Esophagus squamous epithelium (tissue), 4 donors: ENCODE results near the gene POU6F2.

Source experiments
- POLR2A ChIP-seq, 4 donors: fragments of 450-650 bp; IDR thresholded peaks; one replicate each; pipeline ENCODE4 v1.6.1; 2017; ENCODE audit warnings: antibody characterized with exemption in 4 of 4, mild to moderate bottlenecking in 4 of 4, moderate library complexity in 3 of 4
- TF ChIP-seq, protein P1 (sequence below), 6 experiments: fragments of 450-650 bp in 4 of 6; fragments of 200-600 bp in 2 of 6; sonication (generic) in 2 of 6; IDR thresholded peaks; one replicate each; pipeline ENCODE4 v1.5.1; 2016 to 2019; ENCODE audit warnings: antibody characterized with exemption in 6 of 6, mild to moderate bottlenecking in 4 of 6, moderate library complexity in 4 of 6

DNA sequence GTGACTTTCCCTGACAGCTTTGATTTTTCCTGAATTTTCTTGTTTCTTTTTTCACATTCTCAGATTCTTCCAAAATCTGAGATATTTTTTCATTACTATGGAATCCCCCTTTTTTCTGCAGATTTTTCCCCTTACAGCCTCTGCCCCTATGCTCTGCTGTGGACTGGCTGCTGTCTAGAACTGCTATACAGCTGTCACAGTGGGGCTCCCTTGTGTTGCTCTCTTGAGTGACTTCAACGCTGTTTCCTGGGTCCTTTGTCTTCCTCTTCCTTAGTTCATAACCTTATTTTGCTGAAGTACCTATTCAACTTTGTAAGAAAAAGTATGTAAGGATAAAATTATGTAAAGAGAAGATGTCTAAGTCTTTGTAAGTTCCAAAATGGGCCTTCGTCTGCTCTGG, 354.4 kb downstream of the POU6F2 start:
- TF ChIP-seq, protein P1, sequence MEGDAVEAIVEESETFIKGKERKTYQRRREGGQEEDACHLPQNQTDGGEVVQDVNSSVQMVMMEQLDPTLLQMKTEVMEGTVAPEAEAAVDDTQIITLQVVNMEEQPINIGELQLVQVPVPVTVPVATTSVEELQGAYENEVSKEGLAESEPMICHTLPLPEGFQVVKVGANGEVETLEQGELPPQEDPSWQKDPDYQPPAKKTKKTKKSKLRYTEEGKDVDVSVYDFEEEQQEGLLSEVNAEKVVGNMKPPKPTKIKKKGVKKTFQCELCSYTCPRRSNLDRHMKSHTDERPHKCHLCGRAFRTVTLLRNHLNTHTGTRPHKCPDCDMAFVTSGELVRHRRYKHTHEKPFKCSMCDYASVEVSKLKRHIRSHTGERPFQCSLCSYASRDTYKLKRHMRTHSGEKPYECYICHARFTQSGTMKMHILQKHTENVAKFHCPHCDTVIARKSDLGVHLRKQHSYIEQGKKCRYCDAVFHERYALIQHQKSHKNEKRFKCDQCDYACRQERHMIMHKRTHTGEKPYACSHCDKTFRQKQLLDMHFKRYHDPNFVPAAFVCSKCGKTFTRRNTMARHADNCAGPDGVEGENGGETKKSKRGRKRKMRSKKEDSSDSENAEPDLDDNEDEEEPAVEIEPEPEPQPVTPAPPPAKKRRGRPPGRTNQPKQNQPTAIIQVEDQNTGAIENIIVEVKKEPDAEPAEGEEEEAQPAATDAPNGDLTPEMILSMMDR (IDR thresholded peaks at IDR 0.05), result no peak
- TF ChIP-seq POLR2A (IDR thresholded peaks at IDR 0.05), result no peak
